Brain microvascular endothelial cell (primary cell): ENCODE measurements around the gene IDUA.

ENCODE experiments used
- DNase-seq: peaks from one replicate; pipeline ENCODE4 v3.0.0-alpha.2; 2020
- H3K27ac ChIP-seq: fragments of 250-450 bp; sonication (Bioruptor Pico); 2 replicates; pipeline ENCODE4 v1.5.1; 2020; ENCODE audit warnings: mild to moderate bottlenecking, moderate library complexity
- H3K27me3 ChIP-seq: fragments of 250-450 bp; sonication (Bioruptor Pico); replicated peaks from 2 replicates; pipeline ENCODE4 v1.5.1; 2020; ENCODE audit warnings: mild to moderate bottlenecking
- H3K36me3 ChIP-seq: fragments of 250-450 bp; sonication (Bioruptor Pico); replicated peaks from 2 replicates; pipeline ENCODE4 v1.5.1; 2020; ENCODE audit warnings: mild to moderate bottlenecking
- H3K4me3 ChIP-seq: 2 replicates; pipeline ENCODE4 v1.5.1; 2011; ENCODE audit warnings: low read depth, mild to moderate bottlenecking, control low read depth, low read length, moderate library complexity
- in situ Hi-C: cut with HindIII; loops from 2 replicates; pipeline ENCODE4 v1.10.0; 2017; ENCODE audit warnings: low sequenced_read_pairs, low pct_ligation_motif_present
- TF ChIP-seq, protein P1 (sequence below): IDR thresholded peaks from 2 replicates; pipeline ENCODE4 v1.5.1; 2011; ENCODE audit warnings: low read depth, mild to moderate bottlenecking, moderate library complexity, low read length, control low read depth, inconsistent platforms; ENCODE audit errors: missing control alignments

Gene IDUA

DNA sequence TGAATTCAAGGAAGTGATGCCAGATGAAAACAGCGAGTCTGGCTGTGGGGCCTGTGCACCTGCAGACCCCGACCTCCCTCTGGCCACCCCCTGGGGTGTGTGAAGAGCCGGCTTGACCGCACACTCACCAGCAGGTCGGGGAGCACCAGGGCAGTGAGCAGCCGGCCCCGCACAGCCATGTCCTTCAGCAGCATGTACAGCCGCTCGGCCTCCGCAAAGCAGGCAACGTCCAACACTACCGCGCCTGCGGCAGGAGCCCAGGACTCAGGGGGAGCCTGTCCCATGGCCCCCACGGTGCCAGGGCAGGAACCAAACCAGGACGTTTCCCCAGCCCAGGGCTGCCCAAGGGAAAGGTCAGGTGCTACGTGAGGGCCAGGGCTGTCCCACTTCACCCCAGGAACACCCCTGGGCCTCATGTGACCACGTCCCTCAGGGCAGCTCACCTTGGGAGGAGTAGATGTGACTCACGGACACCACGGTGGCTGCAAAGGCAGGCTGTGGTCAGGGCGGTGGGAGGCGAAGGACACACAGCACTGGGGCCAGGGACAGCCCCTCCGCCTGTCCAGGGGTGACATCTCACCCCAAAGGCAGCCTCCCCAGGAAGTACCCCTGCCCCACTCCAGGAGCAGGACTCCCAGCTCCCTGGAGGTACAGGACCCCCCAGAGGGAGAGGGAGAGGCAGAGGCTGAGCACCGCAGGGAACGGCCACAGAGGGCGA is 21.6 kb upstream of the IDUA start:
- DNase-seq = no peak
- H3K27ac ChIP-seq = no peak overlapping the region
- H3K4me3 ChIP-seq = no peak overlapping the region
- in situ Hi-C loops = no loop called here
- TF ChIP-seq, protein P1, sequence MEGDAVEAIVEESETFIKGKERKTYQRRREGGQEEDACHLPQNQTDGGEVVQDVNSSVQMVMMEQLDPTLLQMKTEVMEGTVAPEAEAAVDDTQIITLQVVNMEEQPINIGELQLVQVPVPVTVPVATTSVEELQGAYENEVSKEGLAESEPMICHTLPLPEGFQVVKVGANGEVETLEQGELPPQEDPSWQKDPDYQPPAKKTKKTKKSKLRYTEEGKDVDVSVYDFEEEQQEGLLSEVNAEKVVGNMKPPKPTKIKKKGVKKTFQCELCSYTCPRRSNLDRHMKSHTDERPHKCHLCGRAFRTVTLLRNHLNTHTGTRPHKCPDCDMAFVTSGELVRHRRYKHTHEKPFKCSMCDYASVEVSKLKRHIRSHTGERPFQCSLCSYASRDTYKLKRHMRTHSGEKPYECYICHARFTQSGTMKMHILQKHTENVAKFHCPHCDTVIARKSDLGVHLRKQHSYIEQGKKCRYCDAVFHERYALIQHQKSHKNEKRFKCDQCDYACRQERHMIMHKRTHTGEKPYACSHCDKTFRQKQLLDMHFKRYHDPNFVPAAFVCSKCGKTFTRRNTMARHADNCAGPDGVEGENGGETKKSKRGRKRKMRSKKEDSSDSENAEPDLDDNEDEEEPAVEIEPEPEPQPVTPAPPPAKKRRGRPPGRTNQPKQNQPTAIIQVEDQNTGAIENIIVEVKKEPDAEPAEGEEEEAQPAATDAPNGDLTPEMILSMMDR = no peak
- H3K36me3 ChIP-seq = peaks cover 17% of the 10 kb centered on the region
- H3K27me3 ChIP-seq = no peaks in the 10 kb centered on the region

- no peak overlapping the region for H3K4me3 ChIP-seq
- DNase-seq = no peak
- no peak overlapping the region for H3K27ac ChIP-seq
- TF ChIP-seq, protein P1 = no peak
- in situ Hi-C loops = no loop called here
- H3K36me3 ChIP-seq = peaks cover 17% of the 10 kb centered on the region
- no peaks in the 10 kb centered on the region for H3K27me3 ChIP-seq
Observed at GRCh38 chr4:965766-966134, 21.1 kb upstream of the IDUA start.

DNA sequence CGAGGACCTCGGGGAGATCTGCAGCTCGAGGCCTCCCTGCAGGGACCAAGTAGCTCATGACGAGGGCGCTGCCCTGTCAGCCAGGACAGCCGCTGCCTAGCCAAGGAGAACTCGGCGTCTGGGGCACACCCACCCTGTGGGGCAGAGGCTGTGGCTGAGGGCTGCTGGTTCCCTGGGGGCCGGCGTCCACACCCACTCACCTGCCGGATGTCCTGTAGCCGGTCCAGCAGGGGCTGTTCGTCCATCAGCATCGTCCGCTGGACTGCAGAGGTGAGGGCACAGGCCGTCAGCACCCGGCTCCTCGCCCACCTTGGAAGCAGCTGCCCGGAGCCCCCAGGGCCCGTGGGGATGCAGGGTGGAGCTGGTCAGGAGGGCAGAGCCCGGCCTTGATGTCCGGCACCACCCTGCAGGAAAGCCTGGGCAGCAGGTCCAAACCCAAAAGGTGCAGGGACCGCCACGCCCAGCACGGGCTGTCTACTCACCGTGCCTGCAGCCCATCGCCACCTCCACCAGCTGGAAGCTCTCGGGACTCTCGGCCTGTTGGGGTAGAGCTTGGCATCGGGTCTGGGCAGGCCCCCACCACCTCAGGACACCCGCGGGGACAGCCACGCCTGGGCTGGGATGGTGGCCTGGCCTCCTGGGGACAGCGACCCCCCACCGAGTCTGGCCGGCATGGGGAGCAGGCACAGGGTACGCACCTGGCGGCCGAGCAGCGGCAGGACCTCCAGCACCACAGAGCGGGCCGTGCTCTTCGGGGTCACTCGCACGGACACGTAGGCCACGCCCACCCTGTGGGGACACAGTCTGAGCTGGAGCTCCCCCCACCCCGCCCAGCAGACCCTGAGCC is 20.4 kb upstream of the IDUA start:
- no peaks in the 10 kb centered on the region for H3K27me3 ChIP-seq

GRCh38 chr4:967113-968104 is 19.4 kb upstream of the IDUA start:
- Histone ChIP-seq H3K36me3 (peaks cover 14% of the 10 kb centered on the region), H3K27me3 (no peaks in the 10 kb centered on the region), H3K4me3 (no peak overlapping the region), H3K27ac (no peak overlapping the region)
- no peak for DNase-seq
- in situ Hi-C loops = no loop called here
- TF ChIP-seq, protein P1 = no peak

More for the DNA sequence above, 20.4 kb upstream of the IDUA start:
- in situ Hi-C loops = no loop called here
- H3K36me3 ChIP-seq = peaks cover 17% of the 10 kb centered on the region
- TF ChIP-seq, protein P1 = no peak
- no peak for DNase-seq
- H3K4me3 ChIP-seq = no peak overlapping the region
- H3K27ac ChIP-seq = no peak overlapping the region

DNA sequence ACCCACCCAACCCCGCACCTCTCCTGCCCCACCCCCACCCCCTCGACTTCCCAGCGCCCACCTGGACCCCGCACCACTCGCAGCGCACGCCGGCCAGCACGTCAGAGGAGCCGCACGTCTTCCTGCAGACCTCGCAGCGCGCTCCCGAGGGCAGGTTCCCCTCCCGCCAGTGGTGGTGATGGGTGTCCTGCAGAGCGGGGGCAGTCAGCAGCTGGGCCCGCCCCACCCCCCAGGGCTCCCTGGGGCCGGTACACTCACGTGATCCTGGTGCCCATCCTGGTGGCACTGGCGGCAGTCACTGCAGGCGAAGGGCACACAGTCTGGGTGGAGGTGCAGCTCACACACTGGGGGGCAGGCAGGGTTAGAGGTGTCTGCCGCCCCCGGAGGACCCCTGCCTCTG is 18.6 kb upstream of the IDUA start:
- Histone ChIP-seq H3K36me3 (peaks cover 9% of the 10 kb centered on the region), H3K27me3 (no peaks in the 10 kb centered on the region), H3K4me3 (no peak overlapping the region), H3K27ac (no peak overlapping the region)
- DNase-seq = no peak
- in situ Hi-C loops = no loop called here
- TF ChIP-seq, protein P1 = no peak
